Measurements from ENCODE around the gene ERFL.

ERFL gene

DNA sequence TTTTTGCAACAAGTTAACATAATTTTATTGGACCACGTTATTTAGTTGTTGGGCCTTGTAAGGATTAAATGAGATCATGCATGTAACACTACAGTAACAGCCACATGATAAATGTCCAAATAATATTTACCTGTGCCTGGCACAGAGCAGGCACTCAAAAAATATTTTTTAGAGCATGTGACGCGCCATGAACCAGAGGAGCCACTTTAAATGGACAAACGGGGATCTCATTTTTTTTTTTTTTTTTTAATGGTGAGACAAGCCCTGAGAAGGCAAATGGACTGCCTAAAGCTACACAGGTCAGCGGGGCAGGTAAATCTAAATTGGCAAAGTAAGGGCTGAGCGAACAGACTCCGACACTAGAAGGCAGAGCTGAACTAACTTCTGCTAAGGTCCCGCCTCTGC lies 69.0 kb downstream of the ERFL start:
- DNase-seq (ENCODE audit: low read depth): no peak

Measured in stimulated activated CD8-positive, alpha-beta memory T cell treated with anti-CD3 and anti-CD28 coated beads, Interleukin-12 subunit alpha, Interleukin-12 subunit beta, amount 100 ng/mL, for 4 hours (primary cell).